NCI-H2171 (cell line): ENCODE data around the gene ZNF827.
A peak's percentile ranks its signal among the peaks of the same experiment; 100 is the strongest.

Experiments used
- DNase-seq: peaks from one replicate; lab custom pipeline; 2025; lab: John Stamatoyannopoulos, UW

Gene ZNF827

GRCh38 chr4:145756244-145756643 is 182.4 kb downstream of the ZNF827 start:
- DNase-seq: no peak

DNA sequence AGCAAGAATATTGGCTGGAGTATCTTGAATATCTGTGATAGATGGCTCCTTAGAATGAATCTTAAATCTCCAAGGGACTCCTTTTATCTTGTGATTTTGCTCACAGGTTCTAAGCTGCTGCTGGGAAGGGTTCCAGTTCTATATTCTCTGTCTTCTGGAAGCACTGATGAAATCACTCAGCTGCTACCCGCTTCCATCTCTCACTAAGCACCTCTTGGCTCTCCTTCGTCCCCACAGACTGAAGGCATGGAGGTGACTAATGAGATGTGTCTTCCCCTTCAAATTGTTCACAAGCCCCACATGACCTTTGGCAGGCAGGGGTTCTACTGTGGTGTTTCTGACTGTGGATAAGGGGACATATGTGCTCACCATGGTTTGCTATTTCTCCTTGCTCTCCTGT is 182.8 kb downstream of the ZNF827 start:
- DNase-seq: no peak

DNA sequence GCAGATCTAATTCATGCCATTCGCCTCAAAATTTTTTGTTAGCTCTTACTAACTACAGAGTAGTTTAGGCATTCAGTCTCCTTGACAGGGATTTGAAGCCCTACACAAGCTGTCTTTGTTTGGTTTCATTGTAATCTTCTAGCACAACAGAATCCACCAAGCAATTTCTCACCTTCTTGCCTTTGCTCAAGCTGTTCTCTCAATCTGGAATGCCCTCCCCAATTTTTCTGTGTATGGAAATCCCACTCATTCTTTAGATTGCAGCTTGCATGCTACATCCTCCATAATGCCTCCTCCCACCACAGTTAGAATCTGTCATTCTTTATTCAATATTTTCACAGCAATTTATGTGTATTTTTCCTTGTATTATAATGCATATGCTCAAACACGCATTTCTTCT is 195.0 kb downstream of the ZNF827 start:
- DNase-seq: no peak

DNA sequence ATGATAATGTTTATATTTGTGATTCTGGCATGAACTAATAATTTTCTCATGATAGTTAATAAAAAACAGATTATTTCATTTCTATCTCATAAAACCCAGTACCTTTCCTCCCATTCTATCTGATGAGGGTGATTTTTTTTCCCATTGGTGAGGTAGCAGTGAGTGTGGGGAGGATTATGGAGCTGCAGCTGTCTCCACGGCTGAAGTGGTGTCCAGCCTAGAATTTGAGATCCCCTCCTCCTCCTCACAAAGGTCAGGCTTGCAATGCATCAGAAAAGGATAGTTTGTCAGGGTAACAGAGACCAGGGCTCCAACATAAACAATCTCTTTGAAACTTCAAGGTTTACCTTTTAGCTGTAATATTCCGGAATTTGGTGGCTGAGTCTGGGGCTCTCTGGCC is 197.8 kb downstream of the ZNF827 start:
- DNase-seq: no peak

DNA sequence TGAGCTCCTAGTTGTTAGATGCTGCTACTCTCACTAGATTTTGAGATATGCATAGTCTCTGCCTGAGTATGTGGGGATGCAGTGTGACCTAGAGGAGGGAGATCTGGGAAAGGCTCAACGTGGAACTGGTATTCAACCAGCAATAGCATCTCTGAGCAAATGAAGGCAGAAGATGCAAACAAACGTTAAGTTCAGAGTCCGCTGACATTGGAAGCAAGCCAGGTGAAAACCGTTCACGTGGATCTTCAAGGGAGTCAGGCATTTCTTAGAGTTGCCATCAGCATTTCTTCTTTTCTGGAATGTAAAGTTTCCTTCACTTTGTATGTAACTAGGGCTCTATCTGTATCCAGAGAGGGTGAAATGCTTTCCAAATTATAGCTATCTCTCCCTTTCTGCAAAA is 198.8 kb downstream of the ZNF827 start:
- DNase-seq: no peak

- no peak for DNase-seq
Measured at GRCh38 chr4:145736241-145736831, 202.3 kb downstream of the ZNF827 start.

DNA sequence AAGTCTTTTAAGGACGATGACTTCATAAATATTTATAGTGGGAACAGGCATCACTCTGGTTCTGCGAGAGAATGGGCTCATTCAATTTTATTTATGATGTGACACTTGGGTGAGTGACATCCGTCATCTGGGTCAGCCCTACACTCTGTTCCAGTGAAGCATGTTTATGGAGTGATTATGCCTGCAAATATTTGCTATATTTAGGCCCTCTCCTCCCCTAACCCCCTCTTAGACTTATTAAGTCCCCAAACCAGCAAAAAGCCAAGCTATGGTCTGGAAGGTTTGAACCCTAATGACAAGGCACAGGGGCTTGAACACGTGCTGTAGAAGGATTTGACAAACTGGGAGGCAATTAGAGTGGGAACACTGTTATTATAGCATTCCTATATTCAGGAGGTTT is 202.8 kb downstream of the ZNF827 start:
- no peak for DNase-seq

GRCh38 chr4:145735347-145735675 is 203.3 kb downstream of the ZNF827 start:
- no peak for DNase-seq

DNA sequence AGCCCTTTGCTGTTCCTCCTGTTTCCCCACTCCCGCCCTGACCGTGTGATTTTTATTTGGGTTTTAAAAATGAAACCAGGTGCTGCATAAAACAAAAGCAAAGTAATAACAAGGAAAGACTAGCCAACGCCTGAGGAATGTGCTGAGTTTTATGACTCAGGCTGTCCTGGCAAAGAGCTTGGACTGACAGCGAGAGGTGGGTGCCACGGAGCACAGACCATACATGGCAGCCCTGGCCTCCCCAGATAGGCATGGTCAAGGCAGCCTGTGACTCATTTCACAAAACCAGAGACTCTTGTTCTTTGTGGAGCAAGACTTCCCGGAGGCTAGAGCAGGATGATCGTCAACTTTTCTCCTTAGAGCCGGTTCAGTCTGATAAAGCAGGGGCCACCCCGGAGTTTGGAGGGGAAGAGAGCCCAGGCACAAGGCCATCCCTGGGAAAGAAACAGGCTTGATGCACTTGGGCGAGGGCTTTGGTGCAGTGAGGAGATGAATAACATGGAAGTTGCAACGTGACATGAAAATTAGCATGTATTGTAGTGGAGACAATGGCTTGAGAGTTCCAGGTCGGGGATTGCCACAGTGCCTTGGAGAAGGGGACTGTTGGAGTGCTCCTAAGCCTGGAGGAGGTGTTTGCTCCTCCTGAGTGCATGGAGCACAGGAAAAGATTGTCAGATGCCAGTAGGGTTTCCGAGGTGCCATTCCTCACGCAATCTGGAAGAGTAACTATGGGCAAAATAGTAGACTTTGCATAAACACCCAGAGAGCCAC is 203.9 kb downstream of the ZNF827 start:
- DNase-seq: no peak

DNA sequence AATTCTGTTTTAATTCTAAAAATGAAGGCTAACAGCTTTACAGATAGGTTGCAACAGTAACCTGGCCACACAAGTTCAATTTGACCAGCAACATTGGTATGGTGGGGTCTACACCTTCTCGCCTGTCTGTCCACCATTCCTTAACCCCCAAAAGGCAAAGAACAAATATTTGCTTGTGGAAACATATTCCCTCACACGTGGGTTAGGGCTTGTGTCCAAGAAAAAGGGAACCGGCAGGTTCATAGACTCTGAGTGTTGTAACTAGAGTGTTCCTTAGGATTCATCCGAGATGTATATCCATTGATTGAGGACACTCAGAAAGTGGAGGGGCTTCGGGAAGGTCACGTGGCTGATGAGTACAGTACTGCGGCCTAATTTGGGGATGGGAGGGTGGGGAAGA is 204.6 kb downstream of the ZNF827 start:
- no peak for DNase-seq

DNA sequence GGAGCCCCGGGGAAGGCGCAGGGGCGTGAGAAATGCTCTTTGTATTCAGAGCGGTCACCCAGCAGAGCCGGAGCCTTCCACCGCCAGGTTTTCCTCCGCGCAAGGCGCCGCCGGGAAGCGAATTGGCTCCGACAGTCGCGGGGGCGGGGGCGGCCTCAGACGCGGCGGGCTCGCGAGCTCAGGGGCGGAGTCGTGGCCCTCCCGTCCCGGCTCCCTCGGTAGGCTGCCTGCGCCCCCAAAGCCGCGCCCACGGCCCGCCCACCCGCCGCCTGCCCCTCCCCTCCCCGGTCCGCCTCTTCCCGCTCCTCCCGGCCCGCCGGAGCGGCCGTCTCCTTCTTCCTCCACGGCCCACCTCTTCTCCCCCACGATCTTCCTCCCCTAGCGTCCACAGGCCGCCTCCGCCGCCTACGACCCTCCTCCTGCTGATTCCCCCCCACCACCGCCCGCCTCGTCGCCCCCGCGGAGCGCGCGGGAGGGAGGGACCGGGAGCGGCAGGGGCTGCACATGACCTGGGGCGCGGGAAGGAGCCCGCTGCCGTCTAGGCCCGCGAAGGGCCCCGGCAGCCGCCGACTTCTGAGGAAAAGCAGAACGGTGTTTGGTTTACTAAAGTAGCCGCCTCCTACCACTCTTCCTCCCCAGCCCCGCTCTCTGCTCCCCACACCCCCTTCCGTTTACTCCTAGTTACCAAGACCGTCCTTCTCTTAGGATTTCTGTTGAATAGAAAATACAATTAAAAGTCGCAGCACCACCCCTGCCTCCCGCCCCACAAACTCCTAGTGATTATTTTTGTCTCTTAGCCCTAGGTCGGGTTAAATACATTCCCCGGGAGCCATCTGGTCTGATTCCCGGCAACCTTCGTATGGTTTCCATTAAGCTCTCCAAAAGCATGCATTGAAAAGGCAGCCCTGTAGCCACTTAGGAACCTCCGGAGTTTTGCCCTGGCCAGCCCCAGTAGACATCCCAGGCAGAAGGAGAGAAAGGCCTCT is 205.4 kb downstream of the ZNF827 start:
- DNase-seq: peak; percentile 79

GRCh38 chr4:145732001-145732815 is 206.4 kb downstream of the ZNF827 start:
- no peak for DNase-seq

DNA sequence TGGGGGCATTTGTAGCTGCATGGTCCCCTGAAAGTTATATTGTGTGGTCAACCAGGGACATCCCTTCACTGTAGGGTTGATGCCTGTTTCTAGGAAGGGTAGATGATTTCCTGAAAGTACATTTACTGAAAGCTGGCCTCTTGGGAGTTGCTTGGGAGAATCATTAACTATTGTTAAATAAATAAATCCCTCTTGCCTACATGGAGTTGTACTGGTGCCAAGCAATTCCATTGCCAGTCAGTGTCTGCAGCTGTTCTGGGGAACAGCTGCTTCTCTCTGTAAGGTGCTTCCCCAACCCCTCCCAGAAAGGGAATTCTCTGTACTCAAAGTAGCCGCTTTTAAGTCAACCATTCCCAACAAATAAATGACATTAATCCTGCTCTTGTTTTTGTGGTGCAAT is 207.6 kb downstream of the ZNF827 start:
- peak; percentile 5 for DNase-seq

DNA sequence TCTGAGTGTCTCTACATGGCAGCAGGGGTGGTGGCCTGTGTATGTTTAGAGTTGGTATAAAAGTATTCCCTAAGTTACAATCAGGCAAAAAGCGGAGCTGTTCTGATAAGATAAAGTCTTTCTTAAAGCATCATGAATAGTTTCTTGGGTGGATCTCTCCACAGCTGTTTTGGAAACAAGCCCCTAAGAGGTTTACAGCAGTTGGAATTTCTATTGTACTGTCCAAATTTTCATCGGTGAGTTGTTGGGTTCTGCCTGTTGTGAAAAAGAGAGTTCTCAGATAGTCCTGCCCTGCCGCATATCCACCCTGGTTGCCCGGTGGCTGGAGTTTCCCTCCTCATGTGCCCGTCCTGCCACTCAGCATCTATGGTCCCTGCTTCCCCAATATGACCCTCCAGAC is 208.6 kb downstream of the ZNF827 start:
- DNase-seq: no peak

GRCh38 chr4:145723336-145723735 is 215.3 kb downstream of the ZNF827 start:
- no peak for DNase-seq

- DNase-seq: no peak
Measured at GRCh38 chr4:145722561-145722960, 216.1 kb downstream of the ZNF827 start.

DNA sequence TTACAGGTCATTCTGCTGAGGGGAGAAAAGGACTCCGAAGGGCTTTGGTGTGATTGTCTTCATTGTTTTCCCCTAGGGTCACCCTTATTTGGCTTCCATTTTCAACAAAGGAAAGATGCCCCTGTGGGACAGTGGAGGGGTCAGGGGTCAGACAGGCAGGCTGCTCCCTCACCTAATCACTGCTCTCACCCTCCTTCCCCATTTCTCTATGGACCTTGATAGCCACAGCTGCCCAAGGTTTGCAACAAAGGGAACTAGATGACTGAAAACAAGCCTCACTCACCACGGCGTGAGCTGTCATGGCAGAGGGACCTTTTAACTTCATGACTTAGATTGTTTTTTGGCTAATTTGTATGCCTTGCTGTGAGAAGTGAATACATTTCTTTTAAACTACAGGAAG is 218.0 kb downstream of the ZNF827 start:
- DNase-seq: no peak

DNA sequence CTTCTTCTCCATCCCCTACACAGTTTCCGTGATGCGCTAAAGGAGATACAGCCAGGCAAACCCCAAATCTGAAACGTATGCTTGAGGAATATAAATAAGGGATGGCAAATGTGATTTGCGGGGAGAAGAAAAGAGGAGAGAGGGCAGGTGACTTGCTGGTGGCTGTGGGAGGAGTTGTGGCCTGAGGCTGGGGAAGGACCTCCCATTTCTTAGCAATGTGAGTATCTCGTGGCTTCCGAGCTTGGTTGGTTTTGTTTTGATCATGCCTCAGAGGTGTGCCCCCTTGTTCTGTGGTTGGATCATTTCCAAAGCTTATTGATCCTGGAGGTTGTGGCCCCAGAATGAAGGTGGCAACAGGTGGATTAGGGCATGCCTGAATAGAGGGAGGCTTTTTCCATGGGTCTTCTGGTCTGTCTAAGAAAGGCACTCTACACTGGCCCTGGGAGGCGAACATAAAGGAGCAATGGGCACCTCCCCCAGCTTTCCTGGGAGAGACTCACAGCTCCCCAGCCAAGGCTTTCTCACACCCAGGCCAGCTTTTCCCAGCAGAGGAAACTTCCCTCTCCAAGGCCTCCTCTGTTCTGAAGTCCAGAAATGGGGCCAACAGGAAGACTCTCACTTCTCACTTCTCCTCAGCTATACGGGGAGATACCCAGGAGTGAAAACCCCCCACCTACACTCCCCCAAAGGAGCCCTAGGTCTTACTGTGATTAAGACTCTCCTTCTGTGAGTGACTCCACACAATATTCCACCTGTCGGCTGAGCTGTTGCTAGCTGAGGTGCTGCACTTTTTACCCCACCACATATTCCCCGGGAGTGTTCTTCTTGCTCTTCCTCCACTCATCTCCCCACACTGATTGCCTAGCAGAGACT is 218.6 kb downstream of the ZNF827 start:
- no peak for DNase-seq

GRCh38 chr4:145716661-145717200 is 221.9 kb downstream of the ZNF827 start:
- no peak for DNase-seq

- peak; percentile 28 for DNase-seq
Measured at GRCh38 chr4:145716200-145716599, 222.4 kb downstream of the ZNF827 start.

GRCh38 chr4:145709843-145710242 is 228.8 kb downstream of the ZNF827 start:
- no peak for DNase-seq
